Measurements from ENCODE around the gene DUSP7. TPM values are rescaled to one million over a fixed set of nuclear protein-coding genes. Genes with fewer than 3 reads are reported as not detected.

DUSP7 gene
- polyA plus RNA-seq, 1 experiment, result 17.8 TPM

- Histone ChIP-seq H3K9me3 (ENCODE audit: control insufficient read depth, insufficient read depth, low read length) (no peaks in the 10 kb centered on the region), H3K27me3 (ENCODE audit: control insufficient read depth, insufficient read depth, low read length) (no peaks in the 10 kb centered on the region), H3K4me3 (ENCODE audit: low read depth, low read length) (no peak overlapping the region), H3K27ac (ENCODE audit: low read depth, low read length) (no peak overlapping the region)
- ChIA-PET POLR2A (no interaction called here), CTCF (no interaction called here)
- TF ChIP-seq, protein P1, sequence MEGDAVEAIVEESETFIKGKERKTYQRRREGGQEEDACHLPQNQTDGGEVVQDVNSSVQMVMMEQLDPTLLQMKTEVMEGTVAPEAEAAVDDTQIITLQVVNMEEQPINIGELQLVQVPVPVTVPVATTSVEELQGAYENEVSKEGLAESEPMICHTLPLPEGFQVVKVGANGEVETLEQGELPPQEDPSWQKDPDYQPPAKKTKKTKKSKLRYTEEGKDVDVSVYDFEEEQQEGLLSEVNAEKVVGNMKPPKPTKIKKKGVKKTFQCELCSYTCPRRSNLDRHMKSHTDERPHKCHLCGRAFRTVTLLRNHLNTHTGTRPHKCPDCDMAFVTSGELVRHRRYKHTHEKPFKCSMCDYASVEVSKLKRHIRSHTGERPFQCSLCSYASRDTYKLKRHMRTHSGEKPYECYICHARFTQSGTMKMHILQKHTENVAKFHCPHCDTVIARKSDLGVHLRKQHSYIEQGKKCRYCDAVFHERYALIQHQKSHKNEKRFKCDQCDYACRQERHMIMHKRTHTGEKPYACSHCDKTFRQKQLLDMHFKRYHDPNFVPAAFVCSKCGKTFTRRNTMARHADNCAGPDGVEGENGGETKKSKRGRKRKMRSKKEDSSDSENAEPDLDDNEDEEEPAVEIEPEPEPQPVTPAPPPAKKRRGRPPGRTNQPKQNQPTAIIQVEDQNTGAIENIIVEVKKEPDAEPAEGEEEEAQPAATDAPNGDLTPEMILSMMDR (IDR thresholded peaks at IDR 0.05; ENCODE audit: low read depth, low read length), result no peak
- DNase-seq (ENCODE audit: low read depth, low spot score), result no peak
Observed at GRCh38 chr3:52026041-52026440, 30.3 kb downstream of the DUSP7 start.

DNA sequence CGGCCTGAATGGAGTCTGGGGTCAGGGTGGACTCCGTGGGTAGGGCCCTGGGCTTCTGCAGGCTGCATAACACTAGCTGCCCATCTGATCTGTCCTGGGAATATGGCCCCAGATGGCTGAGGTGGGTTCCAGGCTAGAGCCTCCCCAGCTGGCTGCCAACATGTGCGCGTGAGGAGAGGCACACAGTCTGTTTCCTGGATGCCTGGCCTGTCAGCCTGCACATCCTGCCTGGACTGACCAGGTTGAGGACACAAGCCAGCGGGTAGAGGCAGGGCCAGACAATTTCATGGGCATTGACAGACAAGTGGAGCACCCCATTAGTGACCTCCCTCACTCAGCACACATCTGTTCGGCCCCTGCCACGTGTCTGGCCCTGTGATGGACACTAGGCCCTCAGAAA lies 30.9 kb downstream of the DUSP7 start:
- no peak for DNase-seq (ENCODE audit: low read depth, low spot score)
- Histone ChIP-seq H3K4me3 (ENCODE audit: low read depth, low read length) (no peak overlapping the region), H3K27ac (ENCODE audit: low read depth, low read length) (no peak overlapping the region), H3K27me3 (ENCODE audit: control insufficient read depth, insufficient read depth, low read length) (no peaks in the 10 kb centered on the region), H3K9me3 (ENCODE audit: control insufficient read depth, insufficient read depth, low read length) (no peaks in the 10 kb centered on the region)
- CTCF ChIA-PET, result interaction anchor here (0.9 kb wide), 1 partner anchor 195 kb away, joined by 3 read pairs; no protein-coding TSS in a partner anchor
- POLR2A ChIA-PET, result no interaction called here
- TF ChIP-seq, protein P1 (IDR thresholded peaks at IDR 0.05; ENCODE audit: low read depth, low read length), result no peak

GRCh38 chr3:52024765-52025452 lies 31.5 kb downstream of the DUSP7 start:
- ChIA-PET POLR2A (no interaction called here), CTCF (interaction anchor here (0.9 kb wide), 1 partner anchor 196 kb away, joined by 3 read pairs; no protein-coding TSS in a partner anchor)

GRCh38 chr3:52023860-52024764 lies 32.3 kb downstream of the DUSP7 start:
- Histone ChIP-seq H3K27me3 (ENCODE audit: control insufficient read depth, insufficient read depth, low read length) (no peaks in the 10 kb centered on the region), H3K4me3 (ENCODE audit: low read depth, low read length) (no peak overlapping the region), H3K27ac (ENCODE audit: low read depth, low read length) (no peak overlapping the region), H3K9me3 (ENCODE audit: control insufficient read depth, insufficient read depth, low read length) (no peaks in the 10 kb centered on the region; the same call in 1 of the 2 replicates)
- no peak for DNase-seq (ENCODE audit: low read depth, low spot score)
- ChIA-PET CTCF (no interaction called here), POLR2A (no interaction called here)
- TF ChIP-seq, protein P1 (IDR thresholded peaks at IDR 0.05; ENCODE audit: low read depth, low read length), result no peak

More at GRCh38 chr3:52024765-52025452, 31.5 kb downstream of the DUSP7 start:
- DNase-seq (ENCODE audit: low read depth, low spot score), result no peak
- TF ChIP-seq, protein P1 (IDR thresholded peaks at IDR 0.05; ENCODE audit: low read depth, low read length), result no peak
- no peaks in the 10 kb centered on the region for H3K9me3 ChIP-seq (ENCODE audit: control insufficient read depth, insufficient read depth, low read length)
- no peaks in the 10 kb centered on the region for H3K27me3 ChIP-seq (ENCODE audit: control insufficient read depth, insufficient read depth, low read length)
- H3K27ac ChIP-seq (ENCODE audit: low read depth, low read length), result no peak overlapping the region
- H3K4me3 ChIP-seq (ENCODE audit: low read depth, low read length), result no peak overlapping the region

Data from AG04450 (cell line).